Stomach smooth muscle (tissue), 2 donors: ENCODE measurements around the gene LMTK2.

ENCODE experiments used
- H3K27ac ChIP-seq: one replicate; pipeline ENCODE4 v1.7.0; 2013; ENCODE audit warnings: mild to moderate bottlenecking, low read length, inconsistent platforms
- H3K27me3 ChIP-seq, 2 donors: one replicate each; pipeline ENCODE4 v1.7.0; 2013; ENCODE audit warnings: low read length in 2 of 2; ENCODE audit not compliant: insufficient read depth in 2 of 2, control insufficient read depth in 1 of 2
- H3K36me3 ChIP-seq, 2 donors: one replicate each; pipeline ENCODE4 v1.7.0; 2013; ENCODE audit warnings: low read length in 2 of 2; ENCODE audit not compliant: control insufficient read depth in 2 of 2, insufficient read depth in 2 of 2
- H3K4me1 ChIP-seq: one replicate; pipeline ENCODE4 v1.7.0; 2013; ENCODE audit warnings: low read length; ENCODE audit not compliant: control insufficient read depth, insufficient read depth
- H3K4me3 ChIP-seq, 2 donors: one replicate each; pipeline ENCODE4 v1.7.0; 2013; ENCODE audit warnings: low read length in 2 of 2
- H3K9ac ChIP-seq, 2 donors: one replicate each; pipeline ENCODE4 v1.7.0; 2013; ENCODE audit warnings: low read length in 2 of 2, mild to moderate bottlenecking in 1 of 2
- H3K9me3 ChIP-seq, 2 donors: one replicate each; pipeline ENCODE4 v1.7.0; 2013; ENCODE audit warnings: low read length in 2 of 2; ENCODE audit not compliant: control insufficient read depth in 2 of 2
- donor health status: healthy.
- donor health status: Pancreatic carcinoma.

Gene LMTK2

DNA sequence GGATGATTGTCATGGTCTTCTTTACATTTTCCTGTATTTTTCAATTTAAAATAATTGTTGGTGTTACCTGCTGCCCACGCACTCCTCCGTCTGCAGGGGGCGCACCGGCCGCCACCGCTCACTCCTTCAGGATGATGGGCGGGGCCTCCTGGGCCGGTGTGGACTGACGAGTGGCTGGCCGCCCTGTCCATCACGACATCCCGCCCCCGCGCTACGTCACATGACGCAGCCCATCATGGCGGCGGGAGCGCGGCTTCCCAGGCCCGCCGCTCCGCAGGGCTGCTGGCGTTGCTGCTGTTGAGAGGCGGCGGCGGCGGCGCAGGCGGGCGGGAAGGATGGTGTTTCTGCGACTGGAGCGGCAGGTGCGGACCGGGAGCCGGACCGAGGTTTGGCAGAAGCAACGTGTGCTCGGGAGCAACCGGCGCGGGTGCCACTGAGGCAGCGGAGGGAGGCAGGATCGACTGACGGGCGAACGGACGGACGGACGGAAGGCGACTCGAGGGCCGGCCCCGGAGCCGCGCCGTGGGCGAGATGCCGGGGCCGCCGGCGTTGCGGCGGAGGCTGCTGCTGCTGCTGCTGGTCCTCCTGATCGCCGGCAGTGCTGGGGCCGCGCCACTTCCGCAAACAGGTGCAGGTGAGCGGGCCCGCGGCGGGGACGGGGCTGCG lies at the start of gene LMTK2:
Gene LMTK2 (plus strand): TSS at position 216 of the 666 bp plus-strand sequence. CDS start 316 bp downstream, at position 532.
- Histone ChIP-seq H3K27me3 (no peaks in the 10 kb centered on the region), H3K4me1 (no peaks in the 10 kb centered on the region), H3K36me3 (no peaks in the 10 kb centered on the region), H3K9me3 (no peaks in the 10 kb centered on the region), H3K9ac (peak within 1 kb of the TSS; percentile 61 to 74), H3K27ac (peak within 1 kb of the TSS; percentile 60), H3K4me3 (peak within 1 kb of the TSS; percentile 71 to 85)

DNA sequence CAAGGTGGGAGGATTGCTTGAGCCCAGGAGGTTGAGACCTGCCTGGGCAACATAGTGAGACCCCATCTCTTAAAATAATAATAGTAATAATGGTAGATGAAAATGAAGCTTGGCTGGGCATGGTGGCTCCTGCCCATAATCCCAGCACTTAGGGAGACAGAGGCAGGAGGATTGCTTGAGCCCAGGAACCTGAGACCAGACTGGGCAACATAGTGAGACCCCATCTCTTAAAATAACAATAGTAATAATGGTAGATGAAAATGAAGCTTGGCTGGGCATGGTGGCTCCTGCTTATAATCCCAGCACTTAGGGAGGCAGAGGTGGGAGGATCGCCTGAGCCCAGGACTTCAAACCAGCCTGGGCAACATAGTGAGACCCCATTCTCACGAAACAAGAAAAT lies 49.5 kb upstream of the LMTK2 start:
- H3K27me3 ChIP-seq = no peaks in the 10 kb centered on the region
- H3K4me3 ChIP-seq = no peak overlapping the region
- H3K9ac ChIP-seq = no peak overlapping the region
- no peaks in the 10 kb centered on the region for H3K36me3 ChIP-seq
- H3K27ac ChIP-seq = no peak overlapping the region
- no peaks in the 10 kb centered on the region for H3K9me3 ChIP-seq
- H3K4me1 ChIP-seq = no peaks in the 10 kb centered on the region

- no peaks in the 10 kb centered on the region for H3K4me1 ChIP-seq
- no peaks in the 10 kb centered on the region for H3K36me3 ChIP-seq
- peaks cover 4% of the 10 kb centered on the region in 2 donors for H3K9me3 ChIP-seq
- H3K27ac ChIP-seq = no peak overlapping the region
- no peaks in the 10 kb centered on the region for H3K27me3 ChIP-seq
- no peak overlapping the region for H3K4me3 ChIP-seq
- no peak overlapping the region for H3K9ac ChIP-seq
Observed at GRCh38 chr7:98058186-98058585, 48.5 kb upstream of the LMTK2 start.

GRCh38 chr7:98064233-98064632 lies 42.4 kb upstream of the LMTK2 start:
- no peak overlapping the region for H3K27ac ChIP-seq
- no peaks in the 10 kb centered on the region for H3K36me3 ChIP-seq
- no peak overlapping the region for H3K9ac ChIP-seq
- H3K4me3 ChIP-seq = no peak overlapping the region
- no peaks in the 10 kb centered on the region for H3K27me3 ChIP-seq
- H3K4me1 ChIP-seq = no peaks in the 10 kb centered on the region
- peaks cover 6 to 7% of the 10 kb centered on the region in 2 donors for H3K9me3 ChIP-seq

DNA sequence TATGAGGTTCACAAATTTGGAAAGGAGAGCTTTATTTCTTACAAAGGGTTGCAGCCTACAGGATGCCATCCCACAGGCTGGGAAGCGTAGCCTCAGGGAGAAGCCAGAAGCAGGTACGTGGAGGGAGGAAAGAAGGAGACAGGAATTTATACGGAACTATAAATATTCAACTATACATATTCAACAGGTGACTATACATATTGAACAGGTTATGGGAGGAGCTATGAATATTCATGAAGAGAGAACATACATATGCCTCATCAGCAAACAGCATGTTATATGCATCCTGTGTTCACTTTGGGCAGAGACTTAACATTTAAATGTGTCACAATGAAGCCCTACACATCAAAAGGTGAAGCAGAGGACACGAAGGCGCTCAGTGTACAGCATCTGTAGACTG lies 40.5 kb upstream of the LMTK2 start:
- no peaks in the 10 kb centered on the region for H3K4me1 ChIP-seq
- H3K36me3 ChIP-seq = no peaks in the 10 kb centered on the region
- H3K9me3 ChIP-seq = peaks cover 6 to 7% of the 10 kb centered on the region in 2 donors
- H3K4me3 ChIP-seq = no peak overlapping the region
- H3K9ac ChIP-seq = no peak overlapping the region
- H3K27ac ChIP-seq = no peak overlapping the region
- H3K27me3 ChIP-seq = no peaks in the 10 kb centered on the region

DNA sequence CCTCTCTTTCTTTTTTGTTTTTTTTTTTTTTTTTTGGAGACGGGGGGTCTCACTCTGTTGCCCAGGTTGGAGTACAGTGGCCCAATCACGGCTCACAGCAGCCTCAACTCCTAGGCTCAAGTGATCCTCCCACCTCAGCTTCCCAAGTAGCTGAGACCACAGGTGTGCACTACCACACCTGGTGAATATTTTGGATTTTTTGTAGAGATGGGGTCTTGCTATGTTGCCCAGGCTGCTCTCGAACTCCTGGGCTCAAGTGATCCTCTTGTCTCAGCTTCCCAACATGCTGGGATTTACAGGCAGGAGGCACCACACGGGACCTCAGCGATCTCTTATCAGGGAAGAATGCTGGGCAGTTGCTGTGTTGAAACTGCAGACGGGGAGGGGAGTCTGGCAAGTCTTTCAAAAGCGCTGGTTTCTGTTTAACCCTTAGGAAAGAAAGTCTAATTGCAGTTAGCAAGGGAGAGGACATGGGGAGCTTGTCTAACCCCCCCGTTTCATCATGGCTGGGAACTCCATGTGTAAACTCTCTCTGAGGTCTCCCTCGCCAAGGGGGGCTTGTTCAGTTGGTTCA lies 39.6 kb upstream of the LMTK2 start:
- Histone ChIP-seq H3K36me3 (no peaks in the 10 kb centered on the region), H3K9me3 (peaks cover 6 to 7% of the 10 kb centered on the region in 2 donors), H3K4me3 (no peak overlapping the region), H3K27ac (no peak overlapping the region), H3K4me1 (no peaks in the 10 kb centered on the region), H3K9ac (no peak overlapping the region), H3K27me3 (no peaks in the 10 kb centered on the region)

DNA sequence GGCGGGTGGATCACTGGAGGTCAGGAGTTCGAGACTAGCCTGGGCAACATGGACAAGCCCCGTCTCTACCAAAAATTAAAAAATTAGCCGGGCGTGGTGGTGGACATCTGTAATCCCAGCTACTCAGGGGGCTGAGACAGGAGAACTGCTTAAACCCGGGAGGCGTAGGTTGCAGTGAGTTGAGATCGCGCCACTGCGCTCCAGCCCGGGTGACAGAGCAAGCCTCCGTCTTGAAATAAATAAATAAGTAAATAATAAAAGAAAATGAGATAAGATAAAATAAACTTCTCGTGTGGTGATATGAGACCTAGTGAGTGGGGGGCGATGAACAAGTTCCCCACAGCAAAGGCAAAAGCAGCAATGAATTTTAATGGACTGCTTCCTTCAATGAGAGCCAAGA lies 33.6 kb upstream of the LMTK2 start:
- Histone ChIP-seq H3K36me3 (no peaks in the 10 kb centered on the region), H3K27me3 (no peaks in the 10 kb centered on the region)

GRCh38 chr7:98075801-98076200 lies 30.9 kb upstream of the LMTK2 start:
- Histone ChIP-seq H3K9me3 (no peaks in the 10 kb centered on the region), H3K9ac (no peak overlapping the region), H3K27me3 (no peaks in the 10 kb centered on the region), H3K4me1 (no peaks in the 10 kb centered on the region), H3K4me3 (no peak overlapping the region), H3K36me3 (no peaks in the 10 kb centered on the region), H3K27ac (no peak overlapping the region)

More for the DNA sequence above, 33.6 kb upstream of the LMTK2 start:
- no peak overlapping the region for H3K9ac ChIP-seq
- peaks cover 0 to 2% of the 10 kb centered on the region in 2 donors for H3K9me3 ChIP-seq
- no peak overlapping the region for H3K27ac ChIP-seq
- no peak overlapping the region for H3K4me3 ChIP-seq
- H3K4me1 ChIP-seq = no peaks in the 10 kb centered on the region

DNA sequence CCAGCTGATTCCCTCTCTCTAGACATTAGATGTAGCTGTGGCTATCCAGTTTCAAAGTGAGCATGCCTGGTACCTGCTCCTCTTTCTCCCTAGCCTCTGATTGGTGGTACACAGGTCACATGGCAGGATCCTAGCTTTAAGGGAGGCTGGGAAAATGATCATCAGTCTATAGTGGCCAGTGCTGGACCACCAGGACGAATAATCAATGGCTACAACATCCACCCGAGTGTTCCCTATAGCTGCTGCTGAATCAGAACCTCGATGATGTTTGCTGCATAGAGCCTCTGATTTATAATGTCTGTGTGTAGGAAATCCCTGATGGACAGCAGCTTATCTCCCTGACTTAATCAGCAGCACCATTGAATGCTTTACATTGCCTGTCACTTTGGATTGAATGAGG lies 28.9 kb upstream of the LMTK2 start:
- no peaks in the 10 kb centered on the region for H3K4me1 ChIP-seq
- H3K27ac ChIP-seq = no peak overlapping the region
- H3K4me3 ChIP-seq = no peak overlapping the region
- no peaks in the 10 kb centered on the region for H3K36me3 ChIP-seq
- H3K9ac ChIP-seq = no peak overlapping the region
- no peaks in the 10 kb centered on the region for H3K27me3 ChIP-seq
- H3K9me3 ChIP-seq = no peaks in the 10 kb centered on the region

DNA sequence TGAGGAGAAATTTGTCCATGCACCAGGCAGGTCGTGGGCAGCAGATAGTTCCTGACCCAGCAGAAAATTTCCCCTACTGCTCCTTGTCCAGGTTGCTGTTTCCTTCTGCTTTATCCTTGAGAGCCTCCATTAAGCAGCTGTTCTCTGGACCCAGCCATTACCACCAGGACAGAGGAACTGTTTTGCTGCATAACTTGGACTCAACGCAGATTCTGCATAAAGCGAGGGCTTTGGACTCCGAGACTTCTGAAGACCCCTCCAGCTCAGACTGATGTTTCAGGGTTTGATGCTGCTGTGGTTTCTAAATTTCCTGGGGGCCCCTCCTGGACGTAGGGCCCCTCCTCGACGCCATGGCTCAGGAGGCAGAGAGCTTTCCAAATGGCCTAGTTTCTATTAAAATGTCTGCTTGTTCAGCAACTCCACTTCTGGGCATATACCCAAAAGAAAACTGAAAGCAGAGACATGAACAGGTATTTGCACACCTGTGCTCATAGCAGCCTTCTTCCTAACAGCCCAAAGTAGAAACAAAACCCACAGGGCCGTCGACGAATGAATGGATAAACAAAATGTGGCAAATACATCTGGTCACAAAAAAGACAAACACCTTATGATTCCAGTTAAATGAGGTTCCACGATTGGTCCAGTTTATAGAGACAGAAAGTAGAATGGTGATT lies 28.3 kb upstream of the LMTK2 start:
- H3K36me3 ChIP-seq = no peaks in the 10 kb centered on the region
- H3K27ac ChIP-seq = no peak overlapping the region
- H3K4me1 ChIP-seq = no peaks in the 10 kb centered on the region
- H3K27me3 ChIP-seq = no peaks in the 10 kb centered on the region
- no peak overlapping the region for H3K9ac ChIP-seq
- no peak overlapping the region for H3K4me3 ChIP-seq
- H3K9me3 ChIP-seq = no peaks in the 10 kb centered on the region
